HEK293T (cell line): ENCODE data around the gene TMEM19.
A peak's percentile ranks its signal among the peaks of the same experiment; 100 is the strongest.
"Not testable (repeated sequence)": the region's sequence is repeated elsewhere in the genome, so short reads cannot be mapped to it uniquely, and the experiment has no call there.

Source experiments
- CTCF ChIA-PET: fragments of 350-600 bp; formaldehyde crosslinking; extraction: SDS; loops from one replicate; lab custom pipeline; 2021; ENCODE audit warnings: antibody characterized with exemption, inconsistent platforms; lab: Yijun Ruan, JAX
- POLR2A ChIA-PET: fragments of 350-600 bp; formaldehyde crosslinking; extraction: SDS; loops from one replicate; lab custom pipeline; 2020; ENCODE audit warnings: antibody characterized with exemption, inconsistent platforms; lab: Yijun Ruan, JAX
- DNase-seq: peaks from one replicate; pipeline ENCODE4 v3.0.0; 2012; ENCODE audit warnings: mixed read lengths; ENCODE audit errors: extremely low spot score
- ARNT ChIP-seq: fragments of 450-650 bp; IDR thresholded peaks from 2 replicates; pipeline ENCODE4 v1.6.1; 2017; ENCODE audit warnings: mild to moderate bottlenecking
- BHLHE40 ChIP-seq: fragments of 450-650 bp; IDR thresholded peaks from 2 replicates; pipeline ENCODE4 v1.6.1; 2016; ENCODE audit warnings: mild to moderate bottlenecking, moderate library complexity, borderline replicate concordance
- CTBP1 ChIP-seq: fragments of 450-650 bp; IDR thresholded peaks from 2 replicates; pipeline ENCODE4 v1.6.1; 2016; ENCODE audit warnings: borderline replicate concordance
- ELF4 ChIP-seq: fragments of 450-650 bp; IDR thresholded peaks from 2 replicates; pipeline ENCODE4 v1.6.1; 2017; ENCODE audit warnings: antibody characterized with exemption
- FOXA1 ChIP-seq: fragments of 450-650 bp; IDR thresholded peaks from 2 replicates; pipeline ENCODE4 v1.6.1; 2016; ENCODE audit warnings: mild to moderate bottlenecking
- FOXK2 ChIP-seq: fragments of 450-650 bp; IDR thresholded peaks from 2 replicates; pipeline ENCODE4 v1.6.1; 2016; ENCODE audit warnings: mild to moderate bottlenecking
- FOXM1 ChIP-seq: fragments of 450-650 bp; IDR thresholded peaks from 2 replicates; pipeline ENCODE4 v1.6.1; 2017; ENCODE audit warnings: mild to moderate bottlenecking, borderline replicate concordance
- HDGF ChIP-seq: fragments of 450-650 bp; IDR thresholded peaks from 2 replicates; pipeline ENCODE4 v1.6.1; 2017; ENCODE audit warnings: antibody characterized with exemption, borderline replicate concordance
- L3MBTL2 ChIP-seq: fragments of 450-650 bp; conservative IDR thresholded peaks from 2 replicates; pipeline ENCODE4 v1.6.1; 2016; ENCODE audit warnings: mild to moderate bottlenecking
- LEF1 ChIP-seq: fragments of 450-650 bp; IDR thresholded peaks from 2 replicates; pipeline ENCODE4 v1.6.1; 2017; ENCODE audit warnings: mild to moderate bottlenecking, borderline replicate concordance
- NFRKB ChIP-seq: fragments of 450-650 bp; IDR thresholded peaks from 2 replicates; pipeline ENCODE4 v1.6.1; 2016; ENCODE audit warnings: mild to moderate bottlenecking, moderate library complexity
- PKNOX1 ChIP-seq: fragments of 450-650 bp; IDR thresholded peaks from 2 replicates; pipeline ENCODE4 v1.6.1; 2016
- SP1 ChIP-seq: fragments of 450-650 bp; IDR thresholded peaks from 2 replicates; pipeline ENCODE4 v1.6.1; 2017
- SUZ12 ChIP-seq: fragments of 450-650 bp; IDR thresholded peaks from 2 replicates; pipeline ENCODE4 v1.6.1; 2016; ENCODE audit warnings: mild to moderate bottlenecking
- TARDBP ChIP-seq: fragments of 450-650 bp; IDR thresholded peaks from 2 replicates; pipeline ENCODE4 v1.6.1; 2016
- ZNF384 ChIP-seq: fragments of 450-650 bp; IDR thresholded peaks from 2 replicates; pipeline ENCODE4 v1.6.1; 2016

The TMEM19 gene

DNA sequence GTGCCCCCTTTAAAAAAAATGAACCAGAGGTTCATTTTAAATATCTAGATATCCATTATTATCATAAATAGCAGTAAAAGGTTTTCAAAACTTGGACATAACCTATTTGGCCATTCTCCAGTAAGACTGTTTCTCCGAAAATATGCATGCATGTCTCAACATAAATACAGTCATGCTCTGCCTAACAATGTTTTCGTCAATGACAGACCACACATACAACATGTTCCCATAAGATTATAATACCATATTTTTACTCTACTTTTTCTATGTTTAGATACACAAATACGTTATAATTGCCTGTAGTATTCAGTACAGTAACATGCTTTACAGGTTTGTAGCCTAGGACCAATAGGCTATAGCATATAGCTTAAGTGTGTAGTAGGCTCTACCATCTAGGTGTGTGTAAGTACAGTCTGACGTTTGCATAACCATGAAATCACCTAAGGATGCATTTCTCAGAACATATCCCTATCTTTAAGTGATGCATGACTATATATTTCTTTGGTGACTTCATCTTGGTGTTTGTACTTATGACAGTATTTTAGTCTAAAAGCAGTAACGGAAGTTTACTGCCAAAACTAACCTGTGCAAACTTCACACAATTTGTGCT lies 3.2 kb downstream of the TMEM19 start:
- no peak for TF ChIP-seq PKNOX1
- TF ChIP-seq SP1: no peak
- TF ChIP-seq FOXM1: no peak
- TF ChIP-seq SUZ12: no peak
- POLR2A ChIA-PET: no interaction called here
- CTCF ChIA-PET: no interaction called here
- no peak for DNase-seq

DNA sequence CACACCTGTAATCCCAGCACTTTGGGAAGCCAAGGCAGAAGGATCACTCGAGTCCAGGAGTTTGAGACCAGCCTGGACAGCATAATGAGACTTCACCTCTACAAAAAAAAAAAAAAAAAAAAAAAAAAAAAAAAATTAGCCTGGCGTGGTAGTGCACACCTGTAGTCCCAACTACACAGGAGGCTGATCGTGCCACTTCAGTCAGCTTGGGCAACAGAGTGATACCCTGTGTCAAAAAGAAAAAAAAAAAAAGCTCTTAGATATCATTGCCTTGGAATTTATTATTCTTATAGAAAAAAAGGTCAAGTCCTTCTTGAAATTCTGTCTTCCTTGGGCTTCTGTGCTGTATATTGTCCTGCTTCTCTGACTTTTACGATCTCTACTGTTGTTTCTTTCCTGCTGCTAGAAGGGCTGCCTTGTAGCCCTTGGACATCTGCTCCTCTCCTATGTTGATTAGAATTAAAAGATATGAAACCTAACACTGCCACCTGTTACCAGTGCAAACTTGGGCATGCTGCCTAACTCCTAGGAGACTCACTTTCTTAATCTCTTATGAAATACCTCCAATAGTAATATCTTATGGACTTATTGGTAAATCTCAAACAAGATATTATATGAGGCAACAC lies 5.7 kb downstream of the TMEM19 start:
- peak; percentile 42 for TF ChIP-seq PKNOX1
- TF ChIP-seq CTBP1: peak; percentile 16; the same call in 1 of the 2 replicates
- TF ChIP-seq ZNF384: peak; percentile 76
- TF ChIP-seq TARDBP: no peak
- no peak for TF ChIP-seq SP1
- no peak for TF ChIP-seq FOXA1
- no peak for DNase-seq
- ChIA-PET POLR2A (no interaction called here), CTCF (no interaction called here)

GRCh38 chr12:71693126-71693525 lies 7.2 kb downstream of the TMEM19 start:
- ChIA-PET CTCF (no interaction called here), POLR2A (no interaction called here)
- DNase-seq: no peak
- no peak for TF ChIP-seq SUZ12
- no peak for TF ChIP-seq FOXA1
- TF ChIP-seq FOXM1: no peak
- no peak for TF ChIP-seq TARDBP
- TF ChIP-seq PKNOX1: no peak
- no peak for TF ChIP-seq ELF4
- no peak for TF ChIP-seq HDGF

- POLR2A ChIA-PET, DNase-seq, CTCF ChIA-PET: not testable (repeated sequence)
Observed at GRCh38 chr12:71693651-71694050, 7.8 kb downstream of the TMEM19 start.

DNA sequence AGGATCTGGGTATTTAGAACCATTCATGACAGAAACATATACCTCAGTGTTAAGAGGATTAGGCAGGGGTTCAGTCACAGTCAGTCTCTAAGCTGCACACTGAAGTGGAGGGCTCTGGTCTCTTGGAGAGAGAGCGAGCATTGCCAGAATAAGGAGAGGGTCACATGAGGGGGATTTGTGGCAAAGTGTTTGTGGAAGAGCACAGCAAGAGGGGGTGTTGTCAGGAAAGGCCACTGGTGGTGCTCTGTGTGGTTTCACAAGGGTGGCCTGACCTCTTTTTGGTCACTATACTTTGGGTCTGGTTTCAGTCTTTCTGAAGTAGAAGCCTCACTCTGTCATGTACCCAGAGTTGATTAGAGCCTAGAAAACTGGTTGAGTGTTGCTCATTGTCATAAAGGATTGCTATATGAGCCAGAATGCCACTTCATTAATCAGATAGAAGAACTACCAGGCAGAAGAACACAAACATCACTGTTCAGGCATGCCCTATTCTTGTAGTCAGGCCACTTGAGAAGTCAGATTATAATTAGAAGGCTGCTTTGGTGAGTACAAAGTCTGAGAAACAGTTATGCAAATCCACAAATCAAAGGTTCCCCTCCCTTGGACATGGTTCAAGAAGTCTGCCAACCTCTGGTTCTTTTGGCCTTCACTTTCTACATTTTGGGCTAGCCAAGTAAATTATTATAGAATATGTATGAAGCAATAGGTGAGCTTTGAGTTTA lies 8.4 kb downstream of the TMEM19 start:
- POLR2A ChIA-PET: no interaction called here
- DNase-seq: no peak
- CTCF ChIA-PET: no interaction called here
- TF ChIP-seq ARNT (no peak), BHLHE40 (no peak), SUZ12 (no peak), L3MBTL2 (no peak), NFRKB (no peak), SP1 (no peak), FOXK2 (no peak), ZNF384 (no peak), LEF1 (no peak)

- no peak for DNase-seq
- ChIA-PET POLR2A (interaction anchor here (1.3 to 2.7 kb wide), 2 partner anchors 10 to 32 kb away, joined by 3 to 14 read pairs; partner anchors contain the start of genes THAP2, TMEM19 and ZFC3H1), CTCF (interaction anchor here (0.5 kb wide), 1 partner anchor 19 kb away, joined by 4 read pairs; no protein-coding TSS in a partner anchor)
- TF ChIP-seq SP1: no peak
- TF ChIP-seq FOXA1: no peak
- TF ChIP-seq CTBP1: no peak
- no peak for TF ChIP-seq ARNT
- TF ChIP-seq PKNOX1: no peak
- TF ChIP-seq ELF4: no peak
- TF ChIP-seq NFRKB: no peak
- TF ChIP-seq BHLHE40: no peak
- TF ChIP-seq ZNF384: no peak
- TF ChIP-seq L3MBTL2: no peak
- no peak for TF ChIP-seq LEF1
- TF ChIP-seq HDGF: no peak
Observed at GRCh38 chr12:71695782-71696181, 9.9 kb downstream of the TMEM19 start.

GRCh38 chr12:71702181-71702580 lies 16.3 kb downstream of the TMEM19 start:
- DNase-seq, CTCF ChIA-PET, POLR2A ChIA-PET: not testable (repeated sequence)
